PC-3 (cell line): ENCODE measurements around the gene CCL7.

Experiments
- EZH2 ChIP-seq: fragments of 300-600 bp; sonication (generic); IDR thresholded peaks from one replicate; pipeline ENCODE4 v1.6.1; 2017; ENCODE audit warnings: antibody characterized with exemption, mild to moderate bottlenecking, low read length; ENCODE audit not compliant: unreplicated experiment
- EZH2phosphoT487 ChIP-seq: fragments of 300-600 bp; sonication (generic); IDR thresholded peaks from 2 replicates; pipeline ENCODE4 v1.6.1; 2018; ENCODE audit warnings: mild to moderate bottlenecking, antibody characterized with exemption, low read length, borderline replicate concordance
- TF ChIP-seq, protein P1 (sequence below): fragments of 300-600 bp; sonication (generic); conservative IDR thresholded peaks from 2 replicates; pipeline ENCODE4 v1.5.1; 2017; ENCODE audit warnings: antibody characterized with exemption, low read depth, mild to moderate bottlenecking, low read length

DNA sequence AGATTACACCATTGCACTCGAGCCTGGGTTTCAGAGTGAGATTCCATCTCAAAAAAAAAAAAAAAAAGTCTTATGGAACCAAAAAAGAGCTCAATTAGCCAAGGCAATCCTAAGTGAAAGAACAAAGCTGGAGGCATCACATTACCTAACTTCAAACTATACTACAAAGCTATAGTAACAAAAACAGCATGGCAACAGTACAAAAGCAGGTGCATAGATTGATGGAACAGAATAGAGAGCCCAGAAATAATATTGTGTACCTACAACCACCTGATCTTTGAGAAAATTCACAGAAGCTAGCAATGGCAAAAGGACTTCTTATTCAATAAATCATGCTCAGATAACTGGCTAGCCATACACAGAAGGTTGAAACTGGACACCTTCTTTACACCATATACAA, 39.7 kb upstream of the CCL7 start:
- TF ChIP-seq, protein P1, sequence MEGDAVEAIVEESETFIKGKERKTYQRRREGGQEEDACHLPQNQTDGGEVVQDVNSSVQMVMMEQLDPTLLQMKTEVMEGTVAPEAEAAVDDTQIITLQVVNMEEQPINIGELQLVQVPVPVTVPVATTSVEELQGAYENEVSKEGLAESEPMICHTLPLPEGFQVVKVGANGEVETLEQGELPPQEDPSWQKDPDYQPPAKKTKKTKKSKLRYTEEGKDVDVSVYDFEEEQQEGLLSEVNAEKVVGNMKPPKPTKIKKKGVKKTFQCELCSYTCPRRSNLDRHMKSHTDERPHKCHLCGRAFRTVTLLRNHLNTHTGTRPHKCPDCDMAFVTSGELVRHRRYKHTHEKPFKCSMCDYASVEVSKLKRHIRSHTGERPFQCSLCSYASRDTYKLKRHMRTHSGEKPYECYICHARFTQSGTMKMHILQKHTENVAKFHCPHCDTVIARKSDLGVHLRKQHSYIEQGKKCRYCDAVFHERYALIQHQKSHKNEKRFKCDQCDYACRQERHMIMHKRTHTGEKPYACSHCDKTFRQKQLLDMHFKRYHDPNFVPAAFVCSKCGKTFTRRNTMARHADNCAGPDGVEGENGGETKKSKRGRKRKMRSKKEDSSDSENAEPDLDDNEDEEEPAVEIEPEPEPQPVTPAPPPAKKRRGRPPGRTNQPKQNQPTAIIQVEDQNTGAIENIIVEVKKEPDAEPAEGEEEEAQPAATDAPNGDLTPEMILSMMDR, result no peak
- TF ChIP-seq EZH2 (no peak), EZH2phosphoT487 (no peak)
